ENCODE measurements around the gene FHIT. TPM values are rescaled to one million over a fixed set of nuclear protein-coding genes. Genes with fewer than 3 reads are reported as not detected.

The FHIT gene
- total RNA-seq, 4 donors from 2014 or later = 7.5 to 20.1 (median 13.5) TPM

GRCh38 chr3:60403866-60404265 lies 847.4 kb downstream of the FHIT start:
- Histone ChIP-seq H3K4me1 (no peaks in the 10 kb centered on the region), H3K4me3 (no peak overlapping the region), H3K27ac (no peak overlapping the region), H3K27me3 (no peaks in the 10 kb centered on the region), H3K9me3 (no peaks in the 10 kb centered on the region), H3K36me3 (no peaks in the 10 kb centered on the region)
- intact Hi-C loops (cut with DNase I; ENCODE audit: low total_unique reads) (no loop called here), in situ Hi-C loops (cut with MboI; ENCODE audit: low pct_ligation_motif_present in 1 of 4, low pct_unique_long_range_greater_than_20kb in 1 of 4, low sequenced_read_pairs in 3 of 4) (no loop called here)
- 85 to 89% methylated on average over 4 of the region's 4 CpGs for WGBS, 2 donors (ENCODE audit: low coverage in 1 of 2)
- DNase-seq = no peak
- TF ChIP-seq, protein P1, sequence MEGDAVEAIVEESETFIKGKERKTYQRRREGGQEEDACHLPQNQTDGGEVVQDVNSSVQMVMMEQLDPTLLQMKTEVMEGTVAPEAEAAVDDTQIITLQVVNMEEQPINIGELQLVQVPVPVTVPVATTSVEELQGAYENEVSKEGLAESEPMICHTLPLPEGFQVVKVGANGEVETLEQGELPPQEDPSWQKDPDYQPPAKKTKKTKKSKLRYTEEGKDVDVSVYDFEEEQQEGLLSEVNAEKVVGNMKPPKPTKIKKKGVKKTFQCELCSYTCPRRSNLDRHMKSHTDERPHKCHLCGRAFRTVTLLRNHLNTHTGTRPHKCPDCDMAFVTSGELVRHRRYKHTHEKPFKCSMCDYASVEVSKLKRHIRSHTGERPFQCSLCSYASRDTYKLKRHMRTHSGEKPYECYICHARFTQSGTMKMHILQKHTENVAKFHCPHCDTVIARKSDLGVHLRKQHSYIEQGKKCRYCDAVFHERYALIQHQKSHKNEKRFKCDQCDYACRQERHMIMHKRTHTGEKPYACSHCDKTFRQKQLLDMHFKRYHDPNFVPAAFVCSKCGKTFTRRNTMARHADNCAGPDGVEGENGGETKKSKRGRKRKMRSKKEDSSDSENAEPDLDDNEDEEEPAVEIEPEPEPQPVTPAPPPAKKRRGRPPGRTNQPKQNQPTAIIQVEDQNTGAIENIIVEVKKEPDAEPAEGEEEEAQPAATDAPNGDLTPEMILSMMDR (IDR thresholded peaks at IDR 0.05) = no peak
- no peak for TF ChIP-seq POLR2A (IDR thresholded peaks at IDR 0.05)

DNA sequence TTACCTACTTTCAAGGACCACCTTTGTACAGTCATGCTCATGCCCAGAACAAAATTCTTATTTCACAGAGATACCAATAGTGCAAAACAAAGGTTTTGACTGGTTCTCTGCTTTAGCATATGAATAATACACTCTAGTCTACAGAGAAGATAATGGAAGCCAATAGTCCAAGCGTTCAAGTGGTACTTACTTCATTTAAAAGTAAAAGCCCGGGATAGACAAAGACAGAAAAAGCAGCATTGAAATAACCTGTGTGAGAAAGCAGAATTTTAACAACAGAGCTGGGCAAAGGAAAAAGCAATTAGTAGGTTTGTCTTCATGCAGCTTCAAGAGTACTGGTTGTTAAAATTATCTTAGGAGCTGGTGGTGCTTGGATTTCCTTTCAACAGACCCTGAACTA lies 848.3 kb downstream of the FHIT start:
- Histone ChIP-seq H3K36me3 (no peaks in the 10 kb centered on the region), H3K27ac (no peak overlapping the region), H3K27me3 (no peaks in the 10 kb centered on the region), H3K9me3 (no peaks in the 10 kb centered on the region), H3K4me1 (no peaks in the 10 kb centered on the region), H3K4me3 (no peak overlapping the region)
- TF ChIP-seq EP300 (IDR thresholded peaks at IDR 0.05; ENCODE audit: low read depth) (no peak), POLR2A (IDR thresholded peaks at IDR 0.05) (no peak), POLR2AphosphoS5 (IDR thresholded peaks at IDR 0.05) (no peak)
- TF ChIP-seq, protein P1 (IDR thresholded peaks at IDR 0.05) = no peak
- in situ Hi-C loops (cut with MboI; ENCODE audit: low pct_ligation_motif_present in 1 of 4, low pct_unique_long_range_greater_than_20kb in 1 of 4, low sequenced_read_pairs in 3 of 4) = no loop called here
- intact Hi-C loops (cut with DNase I; ENCODE audit: low total_unique reads) = no loop called here
- no peak for DNase-seq
- WGBS, 2 donors (ENCODE audit: low coverage in 1 of 2) = 92 to 96% methylated on average over 2 of the region's 2 CpGs

DNA sequence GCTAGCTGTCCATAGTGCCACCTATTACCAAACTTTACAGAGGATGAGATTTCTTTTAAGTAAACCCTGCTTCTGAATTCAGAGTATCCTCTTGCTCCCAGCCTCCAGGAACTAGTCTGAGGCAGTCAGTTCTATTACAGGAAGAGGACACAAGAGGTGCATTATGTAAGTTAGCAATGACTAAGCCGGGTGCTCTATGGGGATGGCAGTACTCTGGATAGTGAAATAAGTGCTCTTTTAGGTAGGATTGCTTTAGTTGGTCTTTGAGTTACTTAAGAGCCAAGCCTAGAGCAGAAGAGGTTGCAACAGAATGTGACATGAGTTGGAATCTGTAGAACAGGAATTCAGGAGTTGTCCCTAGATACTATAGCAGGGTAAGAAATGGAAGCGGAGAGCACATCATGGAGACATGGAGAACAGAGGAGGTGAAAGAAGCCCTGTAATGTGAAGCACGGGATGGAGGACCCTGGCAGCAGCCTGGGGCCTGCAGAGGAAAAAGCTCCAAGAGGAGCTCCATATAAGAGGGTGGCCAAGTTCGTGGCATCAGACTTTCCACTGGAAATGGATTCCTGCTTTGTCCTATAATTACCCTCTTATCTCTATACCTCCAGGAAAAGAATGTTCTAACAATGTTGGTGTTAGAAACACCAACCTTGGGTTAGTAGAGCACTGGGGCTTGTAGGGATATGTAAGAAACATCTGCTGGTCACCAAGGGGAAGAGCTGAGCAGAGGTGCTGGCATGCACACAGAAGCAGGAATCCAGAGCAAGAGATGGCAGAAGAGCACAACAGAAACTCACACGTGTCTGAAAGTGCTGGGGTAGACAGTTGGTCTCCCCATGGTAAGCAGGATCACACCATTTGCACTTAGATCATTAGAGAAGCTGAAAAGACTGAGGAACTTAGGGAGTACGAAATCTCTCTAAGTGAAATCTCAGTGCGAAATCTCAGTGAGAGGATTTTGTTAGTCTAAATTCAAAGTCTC lies 851.1 kb downstream of the FHIT start:
- H3K27ac ChIP-seq = no peak overlapping the region
- no peak overlapping the region for H3K4me3 ChIP-seq
- TF ChIP-seq POLR2AphosphoS5 (IDR thresholded peaks at IDR 0.05) (no peak), EP300 (IDR thresholded peaks at IDR 0.05; ENCODE audit: low read depth) (no peak), POLR2A (IDR thresholded peaks at IDR 0.05) (no peak)
- TF ChIP-seq, protein P1 (IDR thresholded peaks at IDR 0.05) = no peak
- in situ Hi-C loops (cut with MboI; ENCODE audit: low pct_ligation_motif_present in 1 of 4, low pct_unique_long_range_greater_than_20kb in 1 of 4, low sequenced_read_pairs in 3 of 4) = no loop called here
- intact Hi-C loops (cut with DNase I; ENCODE audit: low total_unique reads) = no loop called here
- H3K36me3 ChIP-seq = no peaks in the 10 kb centered on the region
- no peaks in the 10 kb centered on the region for H3K9me3 ChIP-seq
- no peaks in the 10 kb centered on the region for H3K4me1 ChIP-seq
- no peaks in the 10 kb centered on the region for H3K27me3 ChIP-seq
- 71 to 81% methylated on average over 6 to 7 of the region's 7 CpGs for WGBS, 2 donors (ENCODE audit: low coverage in 1 of 2)
- DNase-seq = no peak

DNA sequence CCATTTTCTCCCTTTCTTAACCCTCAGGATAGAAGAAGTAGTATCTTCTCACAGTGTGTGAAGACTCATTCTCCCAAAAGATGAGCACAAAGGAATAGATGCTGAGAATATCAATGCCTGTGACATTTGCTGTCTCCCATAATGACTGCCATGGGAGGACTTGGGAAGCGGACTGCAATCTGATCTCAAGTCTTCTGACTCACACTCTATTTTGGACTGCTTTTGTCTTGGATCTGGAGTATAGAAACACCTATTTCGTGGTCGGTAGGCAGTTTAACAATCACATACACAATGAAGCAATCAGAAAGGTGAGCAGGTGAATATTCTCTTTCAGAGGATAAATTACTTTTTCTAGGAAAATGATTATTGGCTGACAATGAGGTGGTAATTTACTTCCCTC lies 852.0 kb downstream of the FHIT start:
- intact Hi-C loops (cut with DNase I; ENCODE audit: low total_unique reads) (no loop called here), in situ Hi-C loops (cut with MboI; ENCODE audit: low pct_ligation_motif_present in 1 of 4, low pct_unique_long_range_greater_than_20kb in 1 of 4, low sequenced_read_pairs in 3 of 4) (no loop called here)
- Histone ChIP-seq H3K4me1 (no peaks in the 10 kb centered on the region), H3K27ac (no peak overlapping the region), H3K4me3 (no peak overlapping the region), H3K36me3 (no peaks in the 10 kb centered on the region), H3K27me3 (no peaks in the 10 kb centered on the region), H3K9me3 (no peaks in the 10 kb centered on the region)
- no peak for TF ChIP-seq EP300 (IDR thresholded peaks at IDR 0.05; ENCODE audit: low read depth)
- no peak for TF ChIP-seq POLR2A (IDR thresholded peaks at IDR 0.05)
- no peak for TF ChIP-seq POLR2AphosphoS5 (IDR thresholded peaks at IDR 0.05)
- TF ChIP-seq, protein P1 (IDR thresholded peaks at IDR 0.05) = no peak
- 75 to 82% methylated on average over 2 to 3 of the region's 3 CpGs for WGBS, 2 donors (ENCODE audit: low coverage in 1 of 2)
- DNase-seq = no peak

All from transverse colon (tissue), 4 donors.